ENCODE results near the gene COX20.
A peak's percentile ranks its signal among the peaks of the same experiment; 100 is the strongest.

COX20 gene

DNA sequence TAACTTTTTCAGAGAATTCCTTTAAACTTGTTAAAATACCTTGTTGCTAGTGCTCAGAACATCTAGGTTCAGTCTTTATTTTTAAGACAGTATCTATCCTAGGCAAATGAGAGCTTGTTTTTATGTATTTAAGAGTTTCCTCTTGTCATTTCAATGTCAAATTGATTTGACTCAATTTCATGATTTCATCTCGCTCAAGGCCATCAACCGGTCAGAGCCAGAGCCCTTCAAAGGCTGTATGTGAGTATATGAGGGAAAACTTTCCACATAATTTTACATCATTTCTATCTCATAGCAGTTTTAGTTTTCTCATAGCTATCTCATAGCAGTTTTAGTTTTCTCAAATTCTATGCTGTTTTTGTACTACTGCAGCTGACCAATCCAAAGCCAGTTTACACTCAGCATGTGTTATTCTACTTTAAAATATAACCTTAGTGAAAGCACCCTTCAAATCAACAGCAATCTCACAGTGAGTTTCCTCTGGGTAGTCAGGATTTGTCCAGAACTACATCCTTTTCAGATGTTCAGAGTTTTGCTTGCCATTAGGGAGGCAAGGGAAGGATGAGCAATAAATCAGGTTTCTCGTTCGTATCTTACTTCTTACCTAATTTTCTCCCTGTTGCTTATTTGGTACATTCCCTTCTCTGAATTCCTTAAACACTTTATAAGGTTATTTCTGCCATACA lies 16.2 kb downstream of the COX20 start:
- DNase-seq (ENCODE audit: low read depth in 2 of 2), result no peak

DNA sequence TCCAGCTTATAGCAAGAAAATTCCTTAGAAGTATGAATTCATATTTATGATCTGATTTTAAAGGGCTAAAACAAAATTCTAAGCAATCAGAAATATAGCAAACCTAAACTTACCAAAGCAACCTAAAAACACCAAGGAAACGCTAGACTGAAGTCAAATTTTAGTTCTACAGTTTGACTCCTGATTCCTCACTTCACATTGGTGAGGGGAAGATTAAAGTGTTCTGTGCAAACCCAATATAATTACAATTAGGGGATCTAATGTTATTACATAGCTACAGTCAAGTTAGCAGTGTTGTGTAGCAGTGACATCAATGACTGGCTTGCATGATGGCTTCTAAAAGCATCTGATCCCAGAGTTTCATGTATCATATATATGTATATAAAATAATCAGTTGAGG lies 17.2 kb downstream of the COX20 start:
- no peak for DNase-seq (ENCODE audit: low read depth in 2 of 2)

DNA sequence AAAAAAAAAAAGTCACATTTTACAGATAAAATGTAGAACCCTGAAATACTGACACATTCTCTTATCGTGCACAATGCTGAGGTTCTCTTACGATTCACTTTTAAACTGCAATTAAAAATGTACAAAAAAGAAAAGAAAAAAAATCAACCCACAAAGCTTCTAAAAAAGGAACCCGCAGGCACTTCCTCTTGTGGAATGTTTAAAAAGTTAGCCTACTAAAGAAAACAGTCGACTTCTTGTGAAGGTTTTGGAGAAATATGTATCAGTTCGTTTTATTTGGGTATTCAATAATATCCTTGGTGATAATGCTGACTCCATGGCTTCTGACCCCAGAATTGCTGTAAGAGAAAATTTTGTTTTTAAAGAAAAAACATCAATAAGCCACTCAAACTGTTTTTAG lies 18.7 kb downstream of the COX20 start:
- DNase-seq (ENCODE audit: low read depth in 2 of 2), result no peak

DNA sequence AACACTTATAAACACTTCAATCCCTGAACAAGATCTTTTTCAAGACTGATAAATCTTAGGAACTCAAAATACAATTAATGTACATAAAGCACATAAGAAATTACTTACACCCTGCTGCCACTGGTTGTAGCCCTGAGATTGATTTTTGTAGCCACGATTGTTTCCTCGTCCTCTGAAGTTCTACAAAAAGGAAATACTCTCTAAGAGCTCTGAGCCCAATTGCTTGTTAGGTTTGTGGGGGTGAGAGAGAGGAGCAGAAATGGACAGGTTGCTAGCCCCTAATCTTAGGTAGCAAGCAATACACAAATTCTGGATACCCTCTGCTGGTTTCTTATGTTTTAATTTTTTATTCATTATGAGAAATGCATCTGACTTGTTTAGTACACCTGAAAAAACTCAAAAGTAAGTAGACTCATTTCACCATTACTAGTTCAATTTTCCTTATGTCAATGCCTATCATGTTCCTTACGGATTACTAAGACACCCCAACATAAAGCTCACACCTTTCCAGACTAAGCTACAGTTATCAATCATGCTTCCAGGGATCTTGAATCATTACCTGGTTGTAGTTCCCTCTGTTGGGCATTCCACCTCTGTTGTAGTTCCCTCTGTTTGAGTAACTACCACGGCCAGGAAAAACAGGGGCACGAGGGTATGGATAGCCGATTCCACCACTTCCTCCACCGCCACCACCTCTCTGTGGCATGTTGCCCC lies 19.6 kb downstream of the COX20 start:
- DNase-seq (ENCODE audit: low read depth in 2 of 2), result no peak

DNA sequence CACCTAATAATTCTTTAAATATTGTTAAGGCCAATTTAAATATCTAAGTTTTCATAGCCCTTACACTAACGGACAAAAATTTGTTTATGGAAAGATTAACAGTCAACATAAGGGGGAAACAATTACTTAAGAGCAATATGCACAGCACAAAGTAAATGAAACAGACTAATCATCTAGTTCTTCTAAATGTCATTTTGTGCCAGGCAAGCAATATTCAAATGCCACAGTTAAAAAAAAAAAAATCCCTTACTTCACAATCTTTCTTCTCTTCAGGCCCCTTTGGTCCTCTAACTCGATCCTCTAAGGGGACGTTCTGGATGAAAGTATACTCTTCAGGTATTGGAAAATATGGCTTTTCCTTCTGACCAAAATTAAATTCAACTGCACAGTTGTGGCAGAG lies 22.3 kb downstream of the COX20 start:
- no peak for DNase-seq (ENCODE audit: low read depth in 2 of 2)

DNA sequence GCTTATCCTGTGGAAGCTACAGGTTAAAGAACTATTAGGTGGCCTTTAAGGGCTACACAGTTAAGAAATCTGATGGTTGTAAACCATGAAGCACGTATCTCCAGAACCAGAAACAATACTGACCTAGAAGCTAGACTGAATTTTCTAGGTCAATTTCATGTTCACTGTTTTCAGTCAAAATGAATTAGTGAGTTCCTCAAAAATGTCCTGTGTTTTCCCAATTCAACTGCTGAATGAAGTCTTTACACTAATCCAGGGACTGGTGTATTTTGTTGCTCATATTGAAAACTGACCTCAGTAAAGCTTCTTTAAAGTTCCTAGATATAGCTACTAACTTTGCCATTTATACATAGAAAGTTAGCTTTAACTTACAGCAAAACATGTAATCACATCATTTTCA lies 22.9 kb downstream of the COX20 start:
- no peak for DNase-seq (ENCODE audit: low read depth in 2 of 2)

DNA sequence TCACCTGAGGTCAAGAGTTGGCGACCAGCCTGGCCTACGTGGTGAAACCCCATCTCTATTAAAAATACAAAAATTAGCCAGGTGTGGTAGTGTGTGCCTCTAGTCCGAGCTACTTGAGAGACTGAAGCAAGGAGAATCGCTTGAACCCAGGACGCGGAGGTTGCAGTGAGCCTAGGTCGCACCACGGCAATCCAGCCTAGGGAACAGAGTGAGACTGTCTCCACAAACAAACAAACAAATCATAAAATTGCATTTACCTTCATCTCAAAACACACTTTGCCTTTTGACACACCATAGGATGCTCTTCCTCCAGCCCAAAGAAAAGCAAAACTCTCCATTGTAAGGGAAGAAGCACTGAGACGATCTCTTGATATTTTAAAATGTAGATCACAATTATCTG lies 24.6 kb downstream of the COX20 start:
- no peak for DNase-seq (ENCODE audit: low read depth in 2 of 2)

DNA sequence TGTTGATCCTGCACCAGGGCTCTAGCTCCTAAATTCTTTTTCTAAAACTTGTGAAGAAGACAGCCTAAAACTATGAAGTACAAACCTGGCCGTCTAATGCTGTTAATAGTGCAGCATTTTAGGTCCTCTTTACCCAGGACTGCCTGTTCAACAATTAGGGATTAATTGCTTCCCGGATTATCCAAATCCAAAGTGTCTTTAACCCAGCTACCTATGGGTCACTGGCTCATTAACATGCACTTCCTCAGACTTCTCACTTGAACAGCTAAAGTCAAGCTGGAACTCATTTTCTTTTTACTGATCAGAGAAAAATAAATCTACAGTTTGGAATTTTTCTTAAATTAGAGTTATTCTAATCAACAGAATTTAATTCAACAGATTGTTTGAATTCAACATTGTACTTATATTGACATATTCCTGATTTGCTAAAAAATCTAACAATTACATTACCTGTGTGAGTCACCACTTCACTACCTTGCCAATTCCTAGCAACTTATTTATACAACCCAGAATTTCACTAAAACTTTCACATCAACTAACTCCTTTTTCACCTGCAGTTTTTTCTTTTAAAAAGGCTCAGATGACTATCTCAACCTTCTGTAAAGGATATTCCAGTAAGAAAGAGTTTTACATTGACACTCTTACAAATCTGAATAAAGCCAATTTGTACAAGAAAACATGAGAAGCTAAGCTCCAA lies 25.6 kb downstream of the COX20 start:
- DNase-seq (ENCODE audit: low read depth in 2 of 2), result no peak

DNA sequence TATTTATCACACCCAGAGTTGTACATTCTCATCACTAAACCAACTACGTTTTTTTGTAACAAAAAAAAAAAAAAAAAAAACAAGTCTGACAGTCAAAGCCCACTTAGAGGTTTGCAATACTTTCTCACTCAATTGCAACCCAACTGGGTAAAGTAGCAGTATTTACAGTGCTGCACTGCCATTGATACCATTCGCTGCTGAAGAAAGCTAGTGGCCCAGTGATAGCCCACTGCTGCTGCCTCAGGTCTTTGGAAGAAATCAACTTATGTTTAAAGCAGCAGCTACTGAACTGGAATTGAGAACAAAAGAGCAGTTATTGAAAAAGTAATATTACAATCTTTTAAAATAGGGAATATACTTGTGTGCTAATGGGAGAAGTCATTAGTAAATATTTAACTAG lies 26.2 kb downstream of the COX20 start:
- DNase-seq (ENCODE audit: low read depth in 2 of 2), result no peak

DNA sequence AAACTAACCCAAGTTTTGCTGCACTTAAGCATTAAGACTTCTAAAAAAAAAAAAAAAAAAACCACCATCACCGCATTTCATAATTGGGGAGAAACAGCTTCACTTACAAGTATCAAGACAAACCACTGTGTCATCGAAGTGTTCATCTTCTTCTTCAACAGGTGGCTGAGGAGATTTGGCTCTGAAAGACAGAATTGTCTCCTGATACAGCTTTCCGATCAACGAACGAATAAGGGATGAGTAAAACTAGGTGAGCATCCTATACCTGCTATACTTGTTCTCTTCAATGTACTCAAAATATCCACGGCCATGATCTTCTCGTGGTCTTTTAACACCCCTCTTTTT lies 26.9 kb downstream of the COX20 start:
- DNase-seq (ENCODE audit: low read depth in 2 of 2), result no peak

DNA sequence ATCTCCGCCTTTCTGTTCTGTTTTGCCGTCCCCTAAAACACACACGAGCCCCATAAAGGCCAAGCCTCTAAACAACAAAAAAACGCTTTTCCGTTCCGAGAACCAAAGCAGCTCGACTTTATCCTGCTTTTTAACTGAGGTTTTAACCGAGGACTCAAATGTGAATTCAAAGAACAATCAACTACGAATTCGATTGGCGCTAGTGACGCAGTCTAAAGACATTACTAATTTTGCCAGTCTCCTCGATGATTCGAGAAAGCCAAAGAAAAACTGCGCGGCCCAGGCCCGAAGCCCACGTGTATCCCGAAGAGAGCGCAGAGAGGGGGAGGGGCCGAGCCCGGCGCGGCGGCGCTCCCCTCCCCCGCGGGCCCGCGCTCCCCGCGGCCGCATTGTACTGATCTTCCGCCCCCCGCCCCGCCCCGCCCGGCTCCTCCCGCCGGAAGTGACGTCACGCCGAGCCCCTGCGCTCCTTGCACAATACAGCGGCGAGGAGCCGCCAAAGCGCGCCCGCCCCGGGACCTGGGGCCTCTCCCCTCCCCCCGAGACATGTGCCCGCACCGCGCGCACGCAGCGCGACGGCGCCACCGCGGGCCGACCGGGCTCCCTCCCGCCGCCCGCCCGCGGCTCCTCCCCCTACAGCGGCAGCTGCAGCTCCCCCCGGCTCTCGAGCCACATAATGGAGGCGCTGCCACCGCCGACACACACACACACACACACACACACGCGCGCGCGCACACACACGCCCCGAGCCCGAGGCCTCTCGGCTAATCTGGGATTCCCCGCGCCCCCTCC lies 27.4 kb downstream of the COX20 start:
- DNase-seq (ENCODE audit: low read depth in 2 of 2), result peak; percentile 94 to 95

DNA sequence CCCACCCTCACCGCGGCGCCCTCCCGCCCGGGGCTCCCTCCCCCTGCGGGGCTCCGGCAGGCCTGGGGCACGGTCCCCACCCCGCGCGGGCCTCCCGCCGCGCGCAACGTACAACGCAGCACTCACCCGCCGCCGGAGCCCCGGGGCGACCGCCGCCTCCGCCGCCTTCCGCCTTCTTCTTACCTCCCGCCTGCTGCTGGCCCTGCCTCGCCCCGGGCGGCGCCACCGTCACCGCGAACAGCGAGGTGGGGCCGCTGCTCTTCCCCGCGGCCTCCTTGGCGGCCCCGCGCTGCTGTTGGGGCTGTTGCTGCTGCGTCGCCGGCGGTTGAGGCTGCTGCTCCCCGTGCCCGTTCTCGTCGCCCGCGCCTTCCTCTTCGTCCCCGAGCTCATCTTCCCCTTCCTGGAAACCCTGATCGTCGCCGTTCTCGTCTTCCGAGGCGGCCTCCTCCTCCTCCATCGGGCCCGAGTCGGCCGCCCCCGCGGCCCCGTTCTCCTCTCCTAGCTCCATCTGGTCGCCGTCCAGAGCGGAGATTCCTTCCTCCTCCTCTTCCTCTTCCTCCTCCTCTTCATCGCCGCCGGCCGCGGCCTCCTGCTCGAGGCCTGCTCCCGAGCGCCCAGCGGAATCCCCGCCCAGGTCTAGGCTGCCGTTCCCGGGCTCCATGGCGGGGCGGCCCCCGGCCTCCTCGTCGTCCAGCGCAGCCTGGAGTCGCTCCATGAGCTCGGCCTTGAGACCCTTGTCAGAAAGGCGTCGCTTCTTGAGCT lies 28.2 kb downstream of the COX20 start:
- peak; percentile 8 to 10 for DNase-seq (ENCODE audit: low read depth in 2 of 2)

DNA sequence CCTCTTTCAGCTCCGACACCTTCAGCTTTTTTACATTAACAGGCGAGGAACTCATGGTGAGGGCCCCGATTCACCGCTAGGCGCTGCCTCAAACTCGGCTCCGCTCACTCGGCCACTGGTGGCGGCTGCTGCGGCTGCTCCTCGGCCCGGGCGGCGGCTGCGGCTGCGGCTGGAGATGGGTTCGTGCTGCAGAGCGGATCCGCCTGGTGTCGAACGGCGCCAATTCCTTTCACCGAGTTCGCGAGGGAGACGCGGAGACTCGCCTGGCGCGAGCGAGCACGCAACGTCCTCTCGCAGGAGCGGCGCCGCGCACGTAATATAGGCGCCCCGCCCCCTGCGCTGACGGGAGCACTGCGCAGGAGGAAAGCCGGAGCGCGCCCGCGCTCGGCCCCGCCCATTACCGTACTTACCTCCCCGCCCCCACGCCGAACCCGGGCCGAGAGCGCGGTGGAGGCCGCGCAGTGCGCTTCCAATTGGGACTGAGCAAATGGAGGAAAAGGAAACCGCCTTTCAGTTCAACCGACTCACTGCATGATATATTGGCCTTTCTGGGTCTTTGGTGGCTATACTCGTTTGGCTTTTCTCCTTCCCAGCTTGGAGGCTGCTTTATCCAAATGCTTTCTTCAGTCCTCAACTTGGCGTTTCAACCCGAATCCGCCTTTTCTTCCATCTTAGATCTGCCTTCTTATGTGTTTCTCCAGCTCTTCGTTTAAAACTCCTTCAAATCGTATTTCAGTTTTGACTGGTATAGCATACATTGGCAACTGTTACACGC lies 29.0 kb downstream of the COX20 start, which contains the start of gene HNRNPU:
TSS of gene HNRNPU (minus strand) at position 291 of the 775 bp plus-strand sequence. CDS start at position 55, 236 bp downstream.
- DNase-seq (ENCODE audit: low read depth in 2 of 2), result peak; percentile 95

DNA sequence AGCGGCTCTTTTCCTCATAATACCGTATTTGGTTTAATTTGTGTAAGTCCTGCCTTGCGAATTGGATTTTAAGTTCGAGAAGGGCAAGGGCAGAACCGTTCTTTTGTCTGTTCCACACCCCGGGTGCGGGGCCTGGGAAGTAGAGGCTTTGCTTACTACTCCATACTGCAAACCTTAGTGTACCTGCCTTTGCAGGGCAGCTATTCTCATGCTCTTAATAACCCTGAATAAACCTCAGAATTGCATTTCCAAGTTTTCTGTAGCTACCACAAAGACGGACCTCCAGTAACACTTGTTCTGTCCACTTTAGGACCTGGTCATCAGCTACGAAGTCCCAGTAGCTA lies 29.5 kb downstream of the COX20 start:
- DNase-seq (ENCODE audit: low read depth in 2 of 2), result no peak

DNA sequence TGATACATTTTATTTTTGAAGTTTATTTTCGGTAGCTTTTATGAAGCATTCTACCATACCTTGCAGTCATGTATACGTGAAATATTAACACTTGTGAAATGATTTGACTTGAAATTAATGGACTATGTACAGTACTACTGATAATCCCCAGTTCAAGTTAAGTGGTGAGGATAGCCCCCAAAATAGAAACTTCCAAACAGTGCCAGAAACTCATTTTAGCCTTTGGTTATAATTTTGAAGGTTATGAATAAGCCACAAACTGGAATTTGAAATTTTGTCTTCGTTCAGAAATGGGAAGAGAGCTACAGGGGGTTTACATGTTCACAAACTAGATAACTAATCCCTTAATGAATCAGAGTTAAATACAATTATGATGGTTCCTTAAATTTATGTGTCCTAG lies 30.4 kb downstream of the COX20 start:
- no peak for DNase-seq (ENCODE audit: low read depth in 2 of 2)

DNA sequence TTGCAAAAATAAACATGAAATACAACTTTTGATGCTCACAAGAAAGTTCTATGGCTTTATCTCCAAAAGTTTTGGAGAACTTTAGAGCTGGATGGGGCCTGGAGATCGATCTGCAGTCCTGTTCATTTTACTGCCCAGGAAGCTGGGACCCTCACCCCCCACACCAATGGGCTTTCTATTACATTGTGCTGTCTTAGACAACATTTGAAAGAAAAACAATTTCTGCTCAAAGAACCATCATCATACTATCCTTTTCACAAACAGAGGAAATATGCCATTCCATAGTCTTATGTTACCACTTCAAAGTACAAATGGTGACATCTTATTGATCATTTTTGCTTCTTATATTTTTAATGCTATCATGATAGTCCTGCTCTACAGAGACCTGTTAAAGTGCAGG lies 30.9 kb downstream of the COX20 start:
- DNase-seq (ENCODE audit: low read depth in 2 of 2), result no peak

DNA sequence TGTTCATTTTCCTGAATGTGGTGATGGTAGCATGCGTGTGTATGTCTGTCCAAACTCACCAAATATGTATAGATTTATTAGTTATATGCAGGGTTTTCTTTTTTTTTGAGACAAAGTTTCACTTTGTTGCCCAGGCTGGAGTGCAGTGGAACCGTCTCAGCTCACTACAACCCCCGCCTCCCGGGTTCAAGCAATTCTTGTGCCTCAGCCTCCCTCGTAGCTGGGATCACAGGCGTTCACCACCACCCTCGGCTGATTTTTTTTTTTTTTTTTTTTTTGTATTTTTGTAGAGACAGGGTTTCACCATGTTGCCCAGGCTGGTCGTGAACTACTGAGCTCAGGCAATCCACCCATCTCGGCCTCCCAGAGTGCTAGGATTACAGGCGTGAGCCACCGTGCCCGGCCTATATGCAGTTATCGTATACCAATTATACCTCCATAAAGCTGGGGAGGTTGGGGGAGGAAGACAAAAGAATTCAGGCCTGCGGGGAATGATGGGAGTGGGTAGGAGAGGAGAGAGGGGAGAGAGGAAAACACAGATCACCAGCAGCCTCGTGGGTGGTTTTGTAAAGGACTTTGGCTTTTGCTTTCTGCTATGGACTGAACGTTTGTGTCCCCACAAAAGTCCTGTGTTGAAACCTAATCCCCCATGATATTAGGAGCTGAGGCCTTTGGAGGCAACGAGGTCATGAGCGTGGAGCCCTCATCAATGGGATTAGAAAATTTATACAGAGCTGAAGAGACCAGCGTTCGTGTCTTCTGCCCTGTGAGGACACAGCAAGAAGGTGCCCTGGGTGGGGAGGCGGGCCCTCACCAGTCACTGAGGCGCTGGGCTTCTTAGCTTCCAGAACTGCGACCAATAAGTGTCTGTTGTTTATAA lies 33.3 kb downstream of the COX20 start:
- no peak for DNase-seq (ENCODE audit: low read depth in 2 of 2)

DNA sequence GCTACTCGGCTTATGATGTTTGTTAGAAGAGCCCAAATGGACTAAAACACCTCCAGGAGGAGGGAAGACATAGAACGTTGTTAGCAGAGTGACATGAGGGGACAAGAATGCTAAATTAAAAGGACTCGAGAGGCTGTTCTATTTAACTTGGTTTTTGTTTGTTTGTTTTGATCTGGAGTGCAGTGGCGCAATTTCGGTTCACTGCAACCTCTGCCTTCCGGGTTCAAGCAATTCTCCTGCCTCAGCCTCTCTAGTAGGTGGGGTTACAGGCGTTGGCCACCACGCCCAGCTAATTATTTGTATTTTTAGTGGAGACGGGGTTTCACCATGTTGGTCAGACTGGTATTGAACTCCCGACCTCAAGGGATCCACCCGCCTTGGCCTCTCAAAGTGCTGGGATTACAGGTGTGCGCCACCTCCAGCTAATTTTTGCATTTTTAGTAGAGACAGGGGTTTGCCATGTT lies 33.9 kb downstream of the COX20 start:
- no peak for DNase-seq (ENCODE audit: low read depth in 2 of 2)

DNA sequence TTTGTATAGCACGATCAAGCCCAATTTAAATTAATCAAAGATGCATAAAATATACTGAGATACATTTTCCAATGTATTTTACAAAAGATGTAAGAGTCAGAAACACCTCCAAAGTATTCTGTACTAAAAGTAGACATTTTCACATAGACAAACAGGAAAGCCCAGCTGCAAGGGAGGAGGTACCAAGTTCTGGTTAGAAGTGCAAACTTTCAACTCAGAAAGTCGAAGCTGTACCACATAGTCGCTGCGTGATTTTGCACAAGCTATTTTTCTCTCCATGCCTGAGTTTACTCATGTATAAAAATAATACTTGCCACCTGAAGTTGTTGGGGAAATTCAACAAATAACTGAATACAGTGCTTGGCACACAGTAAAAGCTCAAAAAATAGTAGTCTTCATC lies 34.5 kb downstream of the COX20 start:
- DNase-seq (ENCODE audit: low read depth in 2 of 2), result no peak
